Hepatocyte (in vitro differentiated cells): Measurements from ENCODE around the gene AGBL4.

Source experiments
- CTCF ChIP-seq: fragments of 200-600 bp; sonication (generic); IDR thresholded peaks from 2 replicates; pipeline ENCODE4 v1.5.1; 2016; ENCODE audit warnings: antibody characterized with exemption, mild to moderate bottlenecking; ENCODE audit not compliant: poor library complexity
- EZH2 ChIP-seq: fragments of 200-600 bp; sonication (generic); IDR thresholded peaks from 2 replicates; pipeline ENCODE4 v1.6.1; 2016; ENCODE audit warnings: antibody characterized with exemption, mild to moderate bottlenecking, borderline replicate concordance
- EZH2phosphoT487 ChIP-seq: fragments of 200-600 bp; sonication (generic); IDR thresholded peaks from one replicate; pipeline ENCODE4 v1.6.1; 2018; ENCODE audit warnings: antibody characterized with exemption, mild to moderate bottlenecking, low read depth, moderate library complexity; ENCODE audit not compliant: unreplicated experiment, severe bottlenecking

- no peak for TF ChIP-seq EZH2
- TF ChIP-seq CTCF: no peak
- no peak for TF ChIP-seq EZH2phosphoT487
Measured at GRCh38 chr1:48947761-48948537, 1075.8 kb downstream of the AGBL4 start.
